Hematopoietic multipotent progenitor cell treated with erythropoietin and hydrocortisone succinate and interleukin-3 and kit ligand, for 4 days (in vitro differentiated cells): ENCODE results near the gene SLC16A8.
A peak's percentile ranks its signal among the peaks of the same experiment; 100 is the strongest.

Source experiments
- DNase-seq: peaks from one replicate; pipeline ENCODE4 v3.0.0-alpha.2; 2015

SLC16A8 gene

DNA sequence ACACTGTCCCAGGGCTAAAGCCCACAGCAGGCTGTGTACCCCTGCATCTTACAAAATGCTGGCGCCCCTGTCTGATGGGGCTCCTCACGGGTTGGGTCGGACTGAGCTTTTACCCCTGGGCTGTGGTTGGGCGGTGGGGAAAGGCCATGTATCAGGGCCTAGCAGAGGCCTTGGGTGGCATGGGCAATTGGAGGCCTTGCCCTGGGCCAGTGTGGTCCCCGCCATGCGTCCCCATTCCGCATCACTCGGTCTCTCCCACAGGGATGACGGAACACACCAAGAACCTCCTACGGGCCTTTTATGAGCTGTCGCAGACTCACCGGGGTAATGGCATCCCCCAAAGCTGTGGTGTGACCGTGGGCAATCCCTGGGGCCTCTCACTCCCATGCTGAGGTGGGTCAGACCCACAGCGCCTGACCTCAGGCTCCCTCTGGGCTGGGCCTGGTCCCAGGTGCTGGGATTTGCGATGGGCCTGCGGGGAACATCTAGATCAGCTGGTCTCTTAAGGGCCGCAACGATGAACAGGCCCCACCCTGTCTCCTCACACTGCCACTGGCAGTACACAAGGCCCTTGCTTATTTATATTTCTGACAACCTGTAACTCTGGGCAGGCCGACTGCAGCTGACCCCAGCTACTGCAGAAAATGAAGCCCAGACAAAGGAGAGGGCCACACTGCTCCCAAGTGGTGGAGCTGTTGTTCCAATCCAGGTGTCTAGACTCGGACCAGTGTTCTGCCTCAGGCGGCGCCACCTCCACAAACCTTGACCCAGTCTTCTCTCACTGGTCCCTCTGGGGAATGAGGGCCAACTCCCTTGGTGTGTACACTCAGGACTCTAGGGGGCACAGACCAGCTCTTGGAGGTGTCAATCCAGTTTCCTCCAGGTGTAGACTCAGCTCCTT lies 12.3 kb downstream of the SLC16A8 start:
- DNase-seq, result no peak

GRCh38 chr22:38070250-38070921 lies 13.6 kb downstream of the SLC16A8 start:
- no peak for DNase-seq

DNA sequence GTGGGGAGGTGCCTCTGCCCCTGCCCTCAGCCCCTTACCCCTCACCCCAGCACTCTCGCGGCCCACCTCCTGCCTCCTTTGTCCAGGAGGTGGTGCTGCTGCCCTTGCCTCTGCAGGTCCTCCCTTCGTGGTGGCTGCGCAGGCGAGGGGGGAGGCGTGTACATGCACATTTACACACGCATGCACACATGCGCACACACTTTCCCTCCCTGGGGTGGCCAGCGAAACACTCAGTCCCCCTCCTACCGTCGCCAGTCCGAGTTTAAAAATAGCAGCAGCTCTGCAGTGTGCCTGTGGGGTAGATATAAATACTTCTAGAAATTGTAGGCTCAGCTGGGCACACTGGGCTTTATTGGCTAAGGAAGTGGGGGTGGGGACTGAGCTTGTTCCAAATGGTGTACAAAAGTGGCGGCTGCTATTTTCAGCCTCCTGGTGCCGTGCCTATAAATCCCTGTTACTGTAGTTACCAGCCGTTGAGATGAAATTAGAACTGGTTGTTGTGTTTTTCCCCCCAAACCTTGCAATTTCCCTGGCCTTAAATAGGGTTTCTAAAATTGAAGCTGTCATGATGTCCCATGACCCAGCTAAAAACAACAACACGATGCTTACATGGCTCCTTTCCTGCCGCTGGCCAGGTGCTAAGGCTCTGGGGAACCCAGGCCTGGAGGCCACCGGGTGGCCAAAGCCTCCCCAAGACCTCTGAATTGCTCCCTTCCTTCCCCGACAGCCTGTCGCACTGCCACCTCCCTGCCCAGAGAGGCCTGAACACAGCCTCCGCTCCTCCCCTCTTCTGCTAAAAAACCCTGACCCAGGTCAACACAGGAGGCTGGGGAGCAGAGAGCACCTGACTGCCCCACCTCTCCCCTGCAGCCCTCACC lies 14.4 kb downstream of the SLC16A8 start:
- DNase-seq, result peak; percentile 27

DNA sequence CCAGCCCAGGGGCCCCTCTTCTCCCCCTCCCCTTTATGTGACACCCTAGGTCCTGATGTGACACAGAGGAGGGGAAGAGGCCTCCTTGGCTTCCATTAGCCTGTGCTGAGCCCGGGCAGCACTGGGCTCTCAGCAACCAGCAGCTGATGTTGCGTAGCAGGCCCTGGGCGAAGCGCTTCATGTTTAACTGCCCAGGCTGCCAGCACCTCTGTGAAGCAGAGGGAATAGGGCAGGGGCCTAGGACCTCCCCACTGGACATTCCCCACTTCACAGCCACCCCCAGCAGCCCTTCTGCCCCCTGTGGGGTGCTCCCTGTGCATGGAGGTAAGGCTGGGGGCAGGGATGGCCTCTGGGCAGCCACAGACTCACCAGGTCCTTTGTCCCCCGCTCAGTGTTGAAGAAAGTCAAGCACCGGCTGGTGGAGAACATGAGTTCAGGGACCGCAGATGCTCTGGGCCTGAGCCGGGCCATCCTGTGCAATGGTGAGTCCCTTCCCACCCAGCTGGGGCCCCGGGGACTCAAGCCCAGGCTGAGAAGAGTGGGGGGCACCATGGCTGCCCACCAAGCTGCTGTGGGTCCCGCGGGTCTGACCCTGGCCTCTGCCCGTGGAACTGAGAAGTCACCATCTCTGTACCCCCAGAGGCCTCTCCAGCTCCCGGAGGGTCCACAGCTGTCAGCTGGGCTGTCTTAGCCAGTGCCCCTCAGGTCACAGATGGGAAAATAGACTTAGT lies 15.2 kb downstream of the SLC16A8 start:
- no peak for DNase-seq

GRCh38 chr22:38067761-38068360 lies 16.1 kb downstream of the SLC16A8 start:
- no peak for DNase-seq

GRCh38 chr22:38067028-38067415 lies 17.0 kb downstream of the SLC16A8 start:
- no peak for DNase-seq

DNA sequence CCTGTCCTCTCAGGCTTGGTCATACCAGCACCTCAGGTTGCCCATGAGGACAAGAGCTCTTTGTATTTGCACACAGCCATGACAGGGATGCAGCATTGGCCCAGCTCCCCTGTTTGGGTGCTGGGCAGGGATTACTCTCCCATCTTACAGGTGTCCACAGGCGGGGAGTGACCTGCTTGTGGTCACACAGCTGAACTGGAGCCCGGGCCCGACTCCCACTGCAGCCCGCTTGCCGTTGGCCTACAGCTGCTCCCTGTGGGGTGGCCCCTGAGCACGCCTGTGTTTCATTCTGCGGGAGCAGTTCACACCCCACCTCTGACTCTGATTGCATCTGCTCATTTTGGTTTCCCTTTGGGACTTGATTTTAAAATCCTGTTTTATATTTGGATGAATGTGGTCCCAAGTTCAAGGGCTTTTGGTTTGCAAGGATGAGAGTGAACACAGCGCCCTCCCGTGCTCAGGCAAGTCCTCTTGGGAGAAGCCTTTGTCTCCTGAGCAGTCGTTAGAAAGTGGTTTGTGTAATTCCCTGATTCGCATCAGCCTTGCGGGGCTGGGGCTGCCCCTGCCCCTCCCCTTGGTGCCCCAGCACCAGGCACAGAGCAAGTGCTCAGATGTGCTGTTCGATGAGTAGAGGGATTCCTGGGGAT lies 17.5 kb downstream of the SLC16A8 start:
- no peak for DNase-seq

- DNase-seq, result no peak
Observed at GRCh38 chr22:38065539-38065938, 18.4 kb downstream of the SLC16A8 start.

DNA sequence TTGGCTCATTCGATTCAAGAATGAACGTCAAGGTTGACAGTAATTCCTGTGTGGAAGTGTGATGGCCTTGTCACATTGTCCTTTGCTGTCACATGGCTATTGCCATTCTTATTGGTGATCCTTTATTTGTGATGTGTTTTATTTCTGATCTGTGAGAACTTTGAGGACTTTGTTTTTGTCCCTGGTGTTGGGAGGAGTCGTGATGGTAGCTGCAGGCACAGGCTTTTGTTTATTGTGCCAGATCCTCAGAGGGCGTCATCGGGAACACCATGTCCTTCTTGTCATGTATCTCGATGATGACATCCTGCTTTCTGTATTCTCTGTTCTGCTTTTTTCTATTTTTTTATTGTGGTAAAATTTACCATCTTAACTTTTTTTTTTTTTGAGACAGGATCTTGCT lies 21.2 kb downstream of the SLC16A8 start:
- DNase-seq, result no peak

DNA sequence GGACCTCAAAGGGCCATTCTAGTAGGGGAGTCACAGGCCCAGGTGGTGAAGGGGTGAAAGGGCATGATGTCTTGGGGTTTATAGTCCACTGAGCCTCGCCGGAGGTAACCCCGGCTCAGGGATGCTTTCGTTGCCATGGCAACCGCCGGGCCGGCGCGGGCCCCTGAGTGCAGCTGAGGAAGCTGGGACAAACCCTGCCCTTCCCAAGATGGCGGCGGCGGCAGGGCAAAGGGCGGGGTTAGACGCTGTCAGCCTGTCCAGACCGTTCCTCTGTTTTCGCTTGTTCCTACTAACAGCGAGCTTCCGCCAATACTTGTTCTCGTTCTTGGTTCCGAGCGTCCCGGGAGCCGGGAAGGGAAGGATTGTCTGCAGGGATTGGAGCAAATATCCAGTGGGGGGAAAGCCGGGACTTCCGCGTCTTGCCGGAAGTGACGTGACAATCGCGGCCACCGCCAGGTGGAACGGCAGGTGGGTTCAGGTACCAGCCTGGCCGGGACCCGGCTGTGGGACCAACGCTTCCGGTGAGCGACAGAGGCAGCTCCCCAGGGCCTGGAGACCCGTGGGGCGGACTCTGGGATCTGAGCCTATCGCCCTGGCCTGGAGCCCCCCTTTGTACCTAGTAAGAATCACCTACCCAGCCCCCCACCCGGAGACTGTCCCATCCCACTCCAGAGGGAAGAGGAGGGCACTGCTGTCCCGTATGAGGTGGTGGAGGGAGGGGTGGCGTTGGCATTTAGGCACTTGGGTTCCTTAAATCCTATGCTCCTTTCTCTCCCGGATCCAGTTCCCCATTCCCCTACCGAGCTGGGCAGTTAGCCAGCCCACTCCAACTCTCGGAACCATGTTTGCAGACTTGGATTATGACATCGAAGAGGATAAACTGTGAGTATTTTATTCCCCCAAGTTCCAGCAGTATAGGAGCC lies 26.8 kb downstream of the SLC16A8 start, which contains the start of gene PICK1:
TSS of gene PICK1 (plus strand) at position 436 of the 923 bp plus-strand sequence. CDS start at position 842, 406 bp downstream.
- peak; percentile 90 for DNase-seq

GRCh38 chr22:38051900-38052862 lies 31.8 kb downstream of the SLC16A8 start:
- DNase-seq, result peak; percentile 89

- no peak for DNase-seq
Observed at GRCh38 chr22:38051261-38051660, 32.7 kb downstream of the SLC16A8 start.

- no peak for DNase-seq
Observed at GRCh38 chr22:38050720-38051119, 33.3 kb downstream of the SLC16A8 start.

- no peak for DNase-seq
Observed at GRCh38 chr22:38049812-38050619, 34.0 kb downstream of the SLC16A8 start.

- DNase-seq, result no peak
Observed at GRCh38 chr22:38046070-38046748, 37.8 kb downstream of the SLC16A8 start.

DNA sequence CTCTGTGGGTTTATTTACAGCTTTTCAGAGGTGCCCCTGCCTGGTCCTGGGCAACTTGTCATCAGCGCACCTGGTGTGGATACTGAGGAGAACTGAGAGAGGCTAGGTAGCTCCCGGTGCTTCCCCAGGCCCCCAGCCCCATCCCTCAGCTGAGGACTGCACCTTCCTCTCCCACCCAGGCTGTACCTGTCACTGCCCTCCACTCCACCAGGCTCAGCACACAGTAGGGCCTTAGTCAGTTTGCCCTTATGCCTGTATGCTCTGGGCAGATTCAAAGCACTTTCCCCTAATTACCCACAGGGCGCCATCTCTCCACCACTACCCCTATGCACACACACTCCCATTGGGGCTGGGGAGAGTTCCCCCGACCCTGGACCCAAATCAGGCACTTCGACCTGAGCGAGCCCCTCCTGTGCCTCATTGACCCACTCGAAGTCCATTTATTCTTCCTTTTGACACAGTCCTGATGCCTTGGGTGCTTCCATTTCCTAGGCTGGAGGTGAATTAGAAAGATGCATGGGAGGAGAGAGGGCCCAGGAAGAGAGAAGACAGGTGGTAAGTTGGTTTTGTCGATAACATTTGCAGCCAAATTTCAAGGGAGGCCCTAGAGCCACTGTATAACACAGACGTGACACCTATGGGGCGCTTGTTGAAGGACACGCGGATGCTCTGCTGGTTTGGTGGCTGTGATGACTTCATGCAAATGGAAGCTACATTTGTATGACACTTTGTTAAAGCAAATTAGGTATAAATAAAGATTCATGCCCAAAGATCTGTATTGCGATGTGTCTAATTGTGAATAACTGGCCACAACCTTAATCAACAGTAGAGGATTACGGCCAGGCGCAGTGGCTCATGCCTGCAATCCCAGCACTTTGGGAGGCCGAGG lies 40.6 kb downstream of the SLC16A8 start:
- DNase-seq, result no peak

DNA sequence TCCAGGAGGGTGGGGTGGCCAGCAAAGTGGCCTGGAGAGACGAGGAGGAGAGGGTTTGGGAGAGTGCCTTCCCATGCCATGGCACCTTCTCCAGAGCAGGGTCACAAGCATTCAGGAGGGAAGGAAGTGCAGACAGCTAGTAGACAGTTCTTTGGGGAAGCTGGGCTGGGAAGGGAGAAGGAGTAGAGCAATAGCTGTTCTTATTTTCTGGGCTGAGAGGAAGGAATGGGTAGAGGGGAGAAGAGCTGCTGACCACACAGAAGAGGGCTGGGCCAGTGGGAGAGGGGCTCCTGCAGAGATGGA lies 41.5 kb downstream of the SLC16A8 start:
- DNase-seq, result no peak
